ENCODE measurements around the gene RIT2. TPM values are rescaled to one million over a fixed set of nuclear protein-coding genes. Genes with fewer than 3 reads are reported as not detected.
A peak's percentile ranks its signal among the peaks of the same experiment; 100 is the strongest.

Gene RIT2
- total and polyA plus RNA-seq, 2 experiments from 2014 or later, result not detected

- Histone ChIP-seq H3K4me1 (ENCODE audit: low read depth) (no peaks in the 10 kb centered on the region), H3K9me3 (ENCODE audit: low read depth) (no peaks in the 10 kb centered on the region), H3K27me3 (no peaks in the 10 kb centered on the region), H3K27ac (no peak overlapping the region), H3K36me3 (no peaks in the 10 kb centered on the region), H3K4me3 (no peak overlapping the region)
- no peak for DNase-seq (ENCODE audit: low read depth in 1 of 2, low spot score in 1 of 2)
- TF ChIP-seq, protein P1, sequence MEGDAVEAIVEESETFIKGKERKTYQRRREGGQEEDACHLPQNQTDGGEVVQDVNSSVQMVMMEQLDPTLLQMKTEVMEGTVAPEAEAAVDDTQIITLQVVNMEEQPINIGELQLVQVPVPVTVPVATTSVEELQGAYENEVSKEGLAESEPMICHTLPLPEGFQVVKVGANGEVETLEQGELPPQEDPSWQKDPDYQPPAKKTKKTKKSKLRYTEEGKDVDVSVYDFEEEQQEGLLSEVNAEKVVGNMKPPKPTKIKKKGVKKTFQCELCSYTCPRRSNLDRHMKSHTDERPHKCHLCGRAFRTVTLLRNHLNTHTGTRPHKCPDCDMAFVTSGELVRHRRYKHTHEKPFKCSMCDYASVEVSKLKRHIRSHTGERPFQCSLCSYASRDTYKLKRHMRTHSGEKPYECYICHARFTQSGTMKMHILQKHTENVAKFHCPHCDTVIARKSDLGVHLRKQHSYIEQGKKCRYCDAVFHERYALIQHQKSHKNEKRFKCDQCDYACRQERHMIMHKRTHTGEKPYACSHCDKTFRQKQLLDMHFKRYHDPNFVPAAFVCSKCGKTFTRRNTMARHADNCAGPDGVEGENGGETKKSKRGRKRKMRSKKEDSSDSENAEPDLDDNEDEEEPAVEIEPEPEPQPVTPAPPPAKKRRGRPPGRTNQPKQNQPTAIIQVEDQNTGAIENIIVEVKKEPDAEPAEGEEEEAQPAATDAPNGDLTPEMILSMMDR (IDR thresholded peaks at IDR 0.05; ENCODE audit: low read depth, low read length), result no peak
Measured at GRCh38 chr18:43007365-43007764, 108.1 kb downstream of the RIT2 start.

GRCh38 chr18:43004421-43004820, 111.1 kb downstream of the RIT2 start:
- no peak for DNase-seq (ENCODE audit: low read depth in 1 of 2, low spot score in 1 of 2)
- Histone ChIP-seq H3K4me1 (ENCODE audit: low read depth) (no peaks in the 10 kb centered on the region), H3K27ac (no peak overlapping the region), H3K36me3 (no peaks in the 10 kb centered on the region), H3K4me3 (no peak overlapping the region), H3K9me3 (ENCODE audit: low read depth) (no peaks in the 10 kb centered on the region), H3K27me3 (no peaks in the 10 kb centered on the region)
- TF ChIP-seq, protein P1 (IDR thresholded peaks at IDR 0.05; ENCODE audit: low read depth, low read length), result no peak

DNA sequence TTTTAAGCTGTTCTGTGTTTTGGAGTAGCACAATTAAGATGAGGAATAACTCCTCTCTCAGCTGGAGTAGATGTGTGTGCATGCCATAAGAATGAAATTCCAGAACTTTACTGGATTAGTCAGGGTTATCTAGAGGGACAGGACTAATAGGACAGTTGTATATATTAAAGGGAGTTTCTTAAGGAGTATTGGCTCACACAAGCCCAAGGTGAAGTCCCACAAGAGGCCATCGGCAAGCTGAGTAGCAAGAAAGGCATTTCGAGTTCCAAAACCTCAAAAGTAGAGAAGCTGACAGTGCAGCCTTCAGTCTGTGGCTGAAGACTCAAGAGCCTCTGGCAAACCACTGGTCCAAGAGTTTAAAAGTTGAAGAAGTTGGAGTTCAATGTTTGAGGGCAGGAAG, 113.7 kb downstream of the RIT2 start:
- no peak overlapping the region for H3K4me3 ChIP-seq
- no peaks in the 10 kb centered on the region for H3K27me3 ChIP-seq
- DNase-seq (ENCODE audit: low read depth in 1 of 2, low spot score in 1 of 2), result peak in 1 of 2 donors; percentile 11
- no peaks in the 10 kb centered on the region for H3K9me3 ChIP-seq (ENCODE audit: low read depth)
- TF ChIP-seq, protein P1 (IDR thresholded peaks at IDR 0.05; ENCODE audit: low read depth, low read length), result no peak
- H3K36me3 ChIP-seq, result no peaks in the 10 kb centered on the region
- H3K4me1 ChIP-seq (ENCODE audit: low read depth), result peaks cover 4% of the 10 kb centered on the region
- no peak overlapping the region for H3K27ac ChIP-seq

GRCh38 chr18:42996824-42997223, 118.7 kb downstream of the RIT2 start:
- TF ChIP-seq, protein P1 (IDR thresholded peaks at IDR 0.05; ENCODE audit: low read depth, low read length), result no peak
- no peaks in the 10 kb centered on the region for H3K36me3 ChIP-seq
- peaks cover 4% of the 10 kb centered on the region for H3K4me1 ChIP-seq (ENCODE audit: low read depth)
- H3K4me3 ChIP-seq, result no peak overlapping the region
- no peak overlapping the region for H3K27ac ChIP-seq
- no peaks in the 10 kb centered on the region for H3K27me3 ChIP-seq
- no peaks in the 10 kb centered on the region for H3K9me3 ChIP-seq (ENCODE audit: low read depth)
- DNase-seq (ENCODE audit: low read depth in 1 of 2, low spot score in 1 of 2), result peak in 1 of 2 donors; percentile 11

- Histone ChIP-seq H3K27me3 (no peaks in the 10 kb centered on the region), H3K4me1 (ENCODE audit: low read depth) (no peaks in the 10 kb centered on the region), H3K27ac (no peak overlapping the region), H3K9me3 (ENCODE audit: low read depth) (no peaks in the 10 kb centered on the region), H3K36me3 (no peaks in the 10 kb centered on the region), H3K4me3 (no peak overlapping the region)
- TF ChIP-seq, protein P1 (IDR thresholded peaks at IDR 0.05; ENCODE audit: low read depth, low read length), result no peak
- DNase-seq (ENCODE audit: low read depth in 1 of 2, low spot score in 1 of 2), result no peak
Measured at GRCh38 chr18:42980426-42980825, 135.1 kb downstream of the RIT2 start.
